ENCODE data around the gene ADARB2.

The ADARB2 gene

GRCh38 chr10:1393481-1393880 lies 343.8 kb downstream of the ADARB2 start:
- Histone ChIP-seq H3K4me3 (no peak overlapping the region), H3K4me1 (no peaks in the 10 kb centered on the region), H3K9ac (no peak overlapping the region), H3K27me3 (no peaks in the 10 kb centered on the region), H3K4me2 (no peak overlapping the region), H3K27ac (no peak overlapping the region), H3K36me3 (no peaks in the 10 kb centered on the region), H4K20me1 (no peaks in the 10 kb centered on the region), H3K9me3 (no peaks in the 10 kb centered on the region)
- no peak for TF ChIP-seq Cebpa-rat (IDR thresholded peaks at IDR 0.05)

GRCh38 chr10:1392127-1392526 lies 345.2 kb downstream of the ADARB2 start:
- H3K4me2 ChIP-seq, result no peak overlapping the region
- no peaks in the 10 kb centered on the region for H3K4me1 ChIP-seq
- H3K9me3 ChIP-seq, result no peaks in the 10 kb centered on the region
- no peaks in the 10 kb centered on the region for H3K27me3 ChIP-seq
- no peak for TF ChIP-seq Cebpa-rat (IDR thresholded peaks at IDR 0.05)
- no peak overlapping the region for H3K4me3 ChIP-seq
- H3K27ac ChIP-seq, result no peak overlapping the region
- H4K20me1 ChIP-seq, result no peaks in the 10 kb centered on the region
- H3K9ac ChIP-seq, result no peak overlapping the region
- H3K36me3 ChIP-seq, result no peaks in the 10 kb centered on the region

- no peaks in the 10 kb centered on the region for H3K9me3 ChIP-seq
- H3K4me2 ChIP-seq, result no peak overlapping the region
- H3K27ac ChIP-seq, result no peak overlapping the region
- H3K4me1 ChIP-seq, result no peaks in the 10 kb centered on the region
- no peak overlapping the region for H3K9ac ChIP-seq
- no peaks in the 10 kb centered on the region for H4K20me1 ChIP-seq
- TF ChIP-seq Cebpa-rat (IDR thresholded peaks at IDR 0.05), result no peak
- no peak overlapping the region for H3K4me3 ChIP-seq
- H3K36me3 ChIP-seq, result no peaks in the 10 kb centered on the region
- H3K27me3 ChIP-seq, result no peaks in the 10 kb centered on the region
These were observed 347.1 kb downstream of the ADARB2 start for GRCh38 chr10:1390200-1390599.

GRCh38 chr10:1384026-1384425 lies 353.3 kb downstream of the ADARB2 start:
- H3K4me2 ChIP-seq, result no peak overlapping the region
- no peak overlapping the region for H3K4me3 ChIP-seq
- 0 out of 2 replicates have a peak, but pooled peaks cover 8% of the 10 kb centered on the region for H4K20me1 ChIP-seq
- 0 out of 2 replicates have a peak, but pooled peaks cover 6% of the 10 kb centered on the region for H3K9me3 ChIP-seq
- no peak for TF ChIP-seq Cebpa-rat (IDR thresholded peaks at IDR 0.05)
- no peaks in the 10 kb centered on the region for H3K36me3 ChIP-seq
- no peak overlapping the region for H3K27ac ChIP-seq
- no peaks in the 10 kb centered on the region for H3K27me3 ChIP-seq
- no peak overlapping the region for H3K9ac ChIP-seq
- no peaks in the 10 kb centered on the region for H3K4me1 ChIP-seq

- Histone ChIP-seq H3K36me3 (no peaks in the 10 kb centered on the region), H4K20me1 (0 out of 2 replicates have a peak, but pooled peaks cover 8% of the 10 kb centered on the region), H3K4me1 (no peaks in the 10 kb centered on the region), H3K4me3 (no peak overlapping the region), H3K9me3 (0 out of 2 replicates have a peak, but pooled peaks cover 6% of the 10 kb centered on the region), H3K9ac (no peak overlapping the region), H3K27me3 (no peaks in the 10 kb centered on the region), H3K27ac (no peak overlapping the region), H3K4me2 (no peak overlapping the region)
- no peak for TF ChIP-seq Cebpa-rat (IDR thresholded peaks at IDR 0.05)
These were observed 354.6 kb downstream of the ADARB2 start for GRCh38 chr10:1382711-1383110.

- TF ChIP-seq Cebpa-rat (IDR thresholded peaks at IDR 0.05), result no peak
- H3K9ac ChIP-seq, result no peak overlapping the region
- no peaks in the 10 kb centered on the region for H3K4me1 ChIP-seq
- H3K4me2 ChIP-seq, result no peak overlapping the region
- H4K20me1 ChIP-seq, result 0 out of 2 replicates have a peak, but pooled peaks cover 8% of the 10 kb centered on the region
- no peaks in the 10 kb centered on the region for H3K36me3 ChIP-seq
- H3K27ac ChIP-seq, result no peak overlapping the region
- no peaks in the 10 kb centered on the region for H3K27me3 ChIP-seq
- H3K4me3 ChIP-seq, result no peak overlapping the region
- H3K9me3 ChIP-seq, result 0 out of 2 replicates have a peak, but pooled peaks cover 6% of the 10 kb centered on the region
These were observed 356.0 kb downstream of the ADARB2 start for GRCh38 chr10:1381339-1381738.

- no peak overlapping the region for H3K4me2 ChIP-seq
These were observed 357.1 kb downstream of the ADARB2 start for GRCh38 chr10:1380088-1380671.

GRCh38 chr10:1379601-1380000 lies 357.7 kb downstream of the ADARB2 start:
- Histone ChIP-seq H3K4me2 (no peak overlapping the region), H3K27me3 (no peaks in the 10 kb centered on the region), H3K36me3 (no peaks in the 10 kb centered on the region), H4K20me1 (0 out of 2 replicates have a peak, but pooled peaks cover 8% of the 10 kb centered on the region), H3K27ac (no peak overlapping the region), H3K9ac (no peak overlapping the region), H3K4me1 (peaks cover 9% of the 10 kb centered on the region), H3K4me3 (no peak overlapping the region), H3K9me3 (0 out of 2 replicates have a peak, but pooled peaks cover 2% of the 10 kb centered on the region)
- no peak for TF ChIP-seq Cebpa-rat (IDR thresholded peaks at IDR 0.05)

More at GRCh38 chr10:1380088-1380671, 357.1 kb downstream of the ADARB2 start:
- Histone ChIP-seq H3K4me1 (peaks cover 3% of the 10 kb centered on the region), H3K27ac (no peak overlapping the region), H3K9ac (no peak overlapping the region), H3K36me3 (no peaks in the 10 kb centered on the region), H4K20me1 (0 out of 2 replicates have a peak, but pooled peaks cover 8% of the 10 kb centered on the region), H3K9me3 (0 out of 2 replicates have a peak, but pooled peaks cover 6% of the 10 kb centered on the region), H3K4me3 (no peak overlapping the region), H3K27me3 (no peaks in the 10 kb centered on the region)
- no peak for TF ChIP-seq Cebpa-rat (IDR thresholded peaks at IDR 0.05)

GRCh38 chr10:1378473-1378872 lies 358.9 kb downstream of the ADARB2 start:
- no peak overlapping the region for H3K27ac ChIP-seq
- TF ChIP-seq Cebpa-rat (IDR thresholded peaks at IDR 0.05), result no peak
- H3K4me1 ChIP-seq, result peaks cover 12% of the 10 kb centered on the region
- 0 out of 2 replicates have a peak, but pooled peaks cover 8% of the 10 kb centered on the region for H4K20me1 ChIP-seq
- no peak overlapping the region for H3K4me2 ChIP-seq
- H3K27me3 ChIP-seq, result no peaks in the 10 kb centered on the region
- no peak overlapping the region for H3K9ac ChIP-seq
- no peak overlapping the region for H3K4me3 ChIP-seq
- no peaks in the 10 kb centered on the region for H3K9me3 ChIP-seq
- H3K36me3 ChIP-seq, result no peaks in the 10 kb centered on the region

GRCh38 chr10:1377740-1378397 lies 359.5 kb downstream of the ADARB2 start:
- Histone ChIP-seq H3K36me3 (no peaks in the 10 kb centered on the region), H3K4me1 (peaks cover 12% of the 10 kb centered on the region), H3K9me3 (no peaks in the 10 kb centered on the region), H3K9ac (no peak overlapping the region), H3K27ac (no peak overlapping the region), H4K20me1 (0 out of 2 replicates have a peak, but pooled peaks cover 8% of the 10 kb centered on the region), H3K4me3 (no peak overlapping the region), H3K4me2 (no peak overlapping the region), H3K27me3 (no peaks in the 10 kb centered on the region)
- no peak for TF ChIP-seq Cebpa-rat (IDR thresholded peaks at IDR 0.05)

Data from BLaER1 (cell line).